Subcutaneous abdominal adipose tissue (tissue), 5 donors: ENCODE results near the gene NDUFS7.

ENCODE experiments used
- H3K27ac ChIP-seq: one replicate; pipeline ENCODE4 v1.7.0; 2013; ENCODE audit warnings: low read depth, mild to moderate bottlenecking, inconsistent platforms, low read length, moderate library complexity
- H3K27me3 ChIP-seq, 5 donors: one replicate each; pipeline ENCODE4 v1.7.0; 2013; ENCODE audit warnings: low read length in 5 of 5, inconsistent platforms in 1 of 5; ENCODE audit not compliant: control insufficient read depth in 5 of 5, insufficient read depth in 4 of 5
- H3K36me3 ChIP-seq, 5 donors: one replicate each; pipeline ENCODE4 v1.7.0; 2013; ENCODE audit warnings: low read length in 5 of 5; ENCODE audit not compliant: control insufficient read depth in 5 of 5, insufficient read depth in 5 of 5
- H3K4me1 ChIP-seq, 5 donors: one replicate each; pipeline ENCODE4 v1.7.0; 2013; ENCODE audit warnings: low read length in 5 of 5, mild to moderate bottlenecking in 3 of 5, moderate library complexity in 1 of 5; ENCODE audit not compliant: control insufficient read depth in 5 of 5, insufficient read depth in 5 of 5
- H3K4me3 ChIP-seq, 5 donors: one replicate each; pipeline ENCODE4 v1.7.0; 2013; ENCODE audit warnings: low read length in 5 of 5, low read depth in 1 of 5
- H3K9ac ChIP-seq, 5 donors: one replicate each; pipeline ENCODE4 v1.7.0; 2013; ENCODE audit warnings: low read length in 5 of 5, mild to moderate bottlenecking in 4 of 5, moderate library complexity in 3 of 5
- H3K9me3 ChIP-seq, 5 donors: one replicate each; pipeline ENCODE4 v1.7.0; 2013; ENCODE audit warnings: low read length in 5 of 5; ENCODE audit not compliant: control insufficient read depth in 5 of 5
- donor health status: healthy.
- donor health status: healthy.
- donor health status: healthy.
- donor health status: healthy.
- donor health status: healthy.

Gene NDUFS7

DNA sequence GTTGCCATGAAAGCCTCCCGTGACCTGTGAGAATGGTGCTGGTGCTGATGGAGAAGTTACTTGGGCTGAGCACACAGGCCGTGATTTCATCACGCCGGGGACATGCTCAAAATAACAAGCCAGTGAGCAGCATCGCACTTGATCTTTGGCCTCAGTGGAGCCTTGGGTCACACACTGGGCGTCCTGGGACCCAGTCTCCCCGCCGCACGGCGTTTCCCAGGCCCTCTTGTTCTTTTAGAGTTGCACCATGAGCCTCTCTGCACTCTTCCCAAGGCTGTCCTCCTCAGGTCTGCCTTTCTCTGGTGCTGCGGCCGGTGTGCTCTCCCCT is 9.5 kb upstream of the NDUFS7 start:
- H3K4me3 ChIP-seq: no peak overlapping the region
- H3K4me1 ChIP-seq: peaks cover 0 to 41% (median 33%) of the 10 kb centered on the region in 5 donors
- H3K9ac ChIP-seq: no peak overlapping the region
- H3K27me3 ChIP-seq: no peaks in the 10 kb centered on the region
- H3K9me3 ChIP-seq: no peaks in the 10 kb centered on the region
- peak overlapping the region; percentile 57 for H3K27ac ChIP-seq
- peaks cover 0 to 66% (median 44%) of the 10 kb centered on the region in 5 donors for H3K36me3 ChIP-seq

DNA sequence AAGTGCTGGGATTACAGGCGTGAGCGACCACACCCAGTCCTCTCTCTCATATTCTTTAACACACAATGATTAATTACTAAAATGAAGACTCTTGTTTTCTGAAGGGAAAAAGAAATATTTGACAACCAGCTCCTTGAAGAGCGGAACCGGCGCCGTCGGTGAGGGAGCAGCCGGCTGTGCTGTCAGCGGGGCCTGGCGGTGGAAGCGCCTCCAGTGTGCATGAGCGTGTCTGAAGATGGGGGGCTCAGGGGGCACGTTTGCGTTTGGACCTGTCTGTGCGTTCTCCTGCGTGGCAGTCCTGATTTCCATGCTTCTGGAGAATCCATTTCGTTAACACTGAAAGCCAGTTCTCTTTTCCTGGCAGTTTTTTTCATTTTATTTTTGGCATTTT is 7.3 kb upstream of the NDUFS7 start:
- H3K27me3 ChIP-seq: no peaks in the 10 kb centered on the region
- no peaks in the 10 kb centered on the region for H3K9me3 ChIP-seq
- peaks cover 0 to 44% (median 22%) of the 10 kb centered on the region in 5 donors for H3K36me3 ChIP-seq
- peaks cover 0 to 45% (median 37%) of the 10 kb centered on the region in 5 donors for H3K4me1 ChIP-seq
- H3K4me3 ChIP-seq: no peak overlapping the region
- no peak overlapping the region for H3K9ac ChIP-seq
- no peak overlapping the region for H3K27ac ChIP-seq

DNA sequence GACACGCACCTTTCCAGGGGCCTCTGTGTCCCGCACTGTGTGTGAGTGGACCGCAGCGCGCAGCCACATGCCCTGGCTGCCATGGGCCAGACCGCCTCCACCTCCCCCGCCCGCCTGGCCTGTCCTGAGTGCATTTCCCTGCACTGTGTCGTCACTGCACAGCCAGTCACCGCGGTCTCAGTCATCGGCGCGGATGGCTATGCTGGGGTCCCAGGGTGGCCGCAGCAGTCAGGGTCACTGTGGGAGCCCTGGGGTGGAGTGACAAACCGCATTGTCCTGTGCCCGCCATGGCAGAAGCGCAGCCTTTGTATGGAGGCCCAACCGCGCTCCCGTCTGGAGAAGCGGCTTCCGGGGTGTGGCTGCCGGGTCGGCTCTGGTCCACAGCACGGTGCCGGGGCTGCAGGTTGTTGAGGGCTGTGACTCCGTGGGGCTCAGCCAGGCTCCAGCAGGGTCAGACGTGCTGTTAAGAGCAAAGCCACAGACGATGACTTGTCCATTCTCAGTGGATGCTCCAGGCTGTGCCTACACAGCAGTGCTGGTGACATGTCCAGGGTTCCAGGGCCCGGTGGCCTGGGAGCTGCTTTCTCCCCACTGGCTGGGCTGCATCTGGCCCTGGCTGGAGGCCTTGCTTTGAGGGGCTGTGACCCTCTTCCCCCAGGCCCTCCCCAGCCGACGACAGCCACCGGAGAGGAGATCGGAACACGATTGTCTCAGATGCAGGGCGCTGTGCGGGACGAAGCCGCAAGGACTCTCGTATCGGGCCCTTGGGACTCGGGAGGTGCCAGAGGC is 6.3 kb upstream of the NDUFS7 start:
- peaks cover 0 to 40% (median 22%) of the 10 kb centered on the region in 5 donors for H3K36me3 ChIP-seq
- peak overlapping the region in 1 of 5 donors; percentile 37 for H3K9ac ChIP-seq
- H3K9me3 ChIP-seq: no peaks in the 10 kb centered on the region
- peak overlapping the region in 4 of 5 donors; percentile 4 to 55 (median 40) for H3K4me3 ChIP-seq
- H3K4me1 ChIP-seq: peaks cover 0 to 51% (median 45%) of the 10 kb centered on the region in 5 donors
- H3K27me3 ChIP-seq: no peaks in the 10 kb centered on the region
- H3K27ac ChIP-seq: peak overlapping the region; percentile 30

DNA sequence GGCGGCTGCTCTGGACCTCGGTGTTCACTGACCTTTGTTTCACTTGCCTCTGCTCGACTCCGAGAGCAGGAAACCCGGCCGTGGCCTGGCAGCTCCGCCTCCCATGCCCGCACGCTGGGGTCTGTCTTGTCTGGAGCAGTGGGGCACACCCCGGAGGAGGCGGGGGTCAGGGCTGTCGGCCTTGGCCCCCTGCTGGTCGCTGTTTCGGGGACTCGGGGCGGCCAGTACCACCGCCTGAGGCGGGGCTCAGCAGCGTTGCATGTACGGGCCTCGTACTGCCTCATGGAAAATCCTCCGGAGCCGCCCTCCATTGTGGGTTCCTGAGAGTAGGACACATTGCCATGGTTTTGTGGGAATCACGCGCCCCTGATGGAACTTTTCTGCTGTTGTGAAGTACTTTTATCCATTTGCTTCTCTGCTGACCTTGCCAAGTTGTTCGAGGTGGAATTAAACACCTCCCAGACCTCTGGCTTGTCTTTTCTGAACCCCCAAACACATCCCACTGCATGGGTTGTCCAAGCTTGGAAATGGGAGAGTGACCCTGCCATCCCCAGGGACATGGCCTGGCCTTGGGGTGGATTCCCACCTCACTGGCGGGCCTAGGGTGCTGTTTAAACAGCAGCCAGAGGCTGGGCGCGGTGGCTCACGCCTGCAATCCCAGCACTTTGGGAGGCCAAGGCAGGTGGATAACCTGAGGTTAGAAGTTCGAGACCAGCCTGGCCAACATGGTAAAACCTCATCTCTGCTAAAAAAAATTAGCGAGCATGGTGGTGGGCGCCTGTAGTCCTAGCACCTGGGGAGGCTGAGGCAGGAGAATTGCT is 5.5 kb upstream of the NDUFS7 start:
- Histone ChIP-seq H3K4me3 (peak overlapping the region in 3 of 5 donors; percentile 36 to 55 (median 44)), H3K4me1 (peaks cover 0 to 49% (median 42%) of the 10 kb centered on the region in 5 donors), H3K9me3 (no peaks in the 10 kb centered on the region), H3K9ac (peak overlapping the region in 1 of 5 donors; percentile 37), H3K27ac (peak overlapping the region; percentile 60), H3K27me3 (no peaks in the 10 kb centered on the region), H3K36me3 (peaks cover 0 to 33% (median 16%) of the 10 kb centered on the region in 5 donors)

DNA sequence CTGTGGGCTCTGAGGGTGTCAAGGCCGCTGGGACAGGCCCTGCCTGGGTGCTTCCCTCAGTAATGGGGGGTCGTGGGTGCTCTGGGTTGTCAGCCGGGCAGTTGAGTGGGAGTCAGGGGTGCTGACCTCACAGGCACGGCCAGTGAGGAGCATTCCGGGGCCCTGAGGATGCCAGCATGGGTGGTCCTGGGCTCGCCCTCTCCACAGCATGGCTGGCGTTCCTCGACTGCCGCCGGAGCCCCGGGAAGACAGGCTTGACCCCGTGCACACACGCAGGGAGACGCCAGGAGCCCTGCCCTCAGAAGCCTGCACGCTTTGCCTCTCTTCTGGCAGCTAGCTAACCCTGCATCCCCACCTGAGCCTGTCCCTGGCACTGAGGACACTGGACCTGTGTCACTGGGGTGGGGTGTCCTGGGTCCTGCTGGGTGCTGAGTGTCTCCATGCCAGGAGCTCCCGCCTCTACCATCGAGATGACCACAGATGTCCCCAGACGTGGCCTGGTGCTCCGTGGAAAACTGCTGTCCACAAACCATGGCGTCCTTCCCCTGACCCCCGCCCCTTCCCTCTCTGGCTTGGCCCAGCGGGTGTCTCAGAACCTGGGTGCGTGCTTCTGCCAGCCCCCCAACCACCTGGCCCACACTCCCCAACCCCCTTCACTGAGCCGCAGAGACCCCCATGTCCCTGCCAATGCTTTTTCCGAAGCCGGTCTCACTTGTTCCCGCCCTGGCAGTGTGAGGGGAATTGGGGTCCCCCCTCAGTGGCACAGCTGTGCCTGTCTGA is 4.4 kb upstream of the NDUFS7 start:
- no peak overlapping the region for H3K4me3 ChIP-seq
- H3K4me1 ChIP-seq: peaks cover 0 to 42% (median 37%) of the 10 kb centered on the region in 5 donors
- H3K27me3 ChIP-seq: no peaks in the 10 kb centered on the region
- H3K9me3 ChIP-seq: no peaks in the 10 kb centered on the region
- peaks cover 0 to 22% (median 10%) of the 10 kb centered on the region in 5 donors for H3K36me3 ChIP-seq
- H3K27ac ChIP-seq: no peak overlapping the region
- H3K9ac ChIP-seq: no peak overlapping the region

- no peak overlapping the region for H3K27ac ChIP-seq
- no peaks in the 10 kb centered on the region for H3K9me3 ChIP-seq
- no peak overlapping the region for H3K4me3 ChIP-seq
- peaks cover 0 to 20% (median 7%) of the 10 kb centered on the region in 5 donors for H3K36me3 ChIP-seq
- no peak overlapping the region for H3K9ac ChIP-seq
- peaks cover 0 to 48% (median 40%) of the 10 kb centered on the region in 5 donors for H3K4me1 ChIP-seq
- no peaks in the 10 kb centered on the region for H3K27me3 ChIP-seq
These were observed 3.7 kb upstream of the NDUFS7 start for GRCh38 chr19:1379961-1380489.

GRCh38 chr19:1382250-1382649 is 1.5 kb upstream of the NDUFS7 start:
- H3K27ac ChIP-seq: no peak overlapping the region
- no peak overlapping the region for H3K4me3 ChIP-seq
- peaks cover 2 to 58% (median 39%) of the 10 kb centered on the region in 5 donors for H3K4me1 ChIP-seq
- peaks cover 0 to 23% (median 6%) of the 10 kb centered on the region in 5 donors for H3K36me3 ChIP-seq
- H3K9ac ChIP-seq: no peak overlapping the region
- no peaks in the 10 kb centered on the region for H3K9me3 ChIP-seq
- no peaks in the 10 kb centered on the region for H3K27me3 ChIP-seq

GRCh38 chr19:1383017-1383311 is 743 bp upstream of the NDUFS7 start:
- peaks cover 2 to 51% (median 33%) of the 10 kb centered on the region in 5 donors for H3K4me1 ChIP-seq
- H3K36me3 ChIP-seq: peaks cover 0 to 22% (median 5%) of the 10 kb centered on the region in 5 donors
- no peak overlapping the region for H3K27ac ChIP-seq
- peak overlapping the region in 2 of 5 donors; percentile 91 to 94 for H3K4me3 ChIP-seq
- no peaks in the 10 kb centered on the region for H3K9me3 ChIP-seq
- H3K27me3 ChIP-seq: no peaks in the 10 kb centered on the region
- no peak overlapping the region for H3K9ac ChIP-seq

DNA sequence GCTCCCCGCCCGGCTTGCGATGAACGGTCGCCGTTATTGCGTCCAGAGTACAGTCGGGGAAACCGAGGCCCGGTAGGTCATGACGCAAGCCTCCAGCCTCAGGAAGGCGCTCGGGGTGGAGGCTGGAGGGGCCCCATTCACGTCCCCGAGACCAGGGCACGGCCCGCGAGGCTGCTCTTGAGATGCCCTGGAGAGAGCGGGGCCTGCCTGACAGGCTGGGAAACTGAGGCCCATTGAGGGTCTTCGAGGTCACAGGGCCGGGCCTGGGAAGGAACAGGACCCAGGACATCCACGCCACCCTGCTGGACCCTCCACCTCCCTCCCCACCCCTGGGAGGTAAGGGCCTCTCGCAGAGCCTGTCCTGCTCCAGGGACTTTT is 367 bp downstream of the NDUFS7 start:
- H3K27ac ChIP-seq: peak overlapping the region; percentile 65
- peak overlapping the region; percentile 64 to 96 (median 96) for H3K9ac ChIP-seq
- H3K4me1 ChIP-seq: peaks cover 2 to 40% (median 23%) of the 10 kb centered on the region in 5 donors
- peak overlapping the region; percentile 81 to 94 (median 90) for H3K4me3 ChIP-seq
- H3K36me3 ChIP-seq: peaks cover 0 to 29% (median 15%) of the 10 kb centered on the region in 5 donors
- no peaks in the 10 kb centered on the region for H3K27me3 ChIP-seq
- H3K9me3 ChIP-seq: no peaks in the 10 kb centered on the region
